H1 (cell line): ENCODE results near the gene BCL2L12. TPM values are rescaled to one million over a fixed set of nuclear protein-coding genes. Genes with fewer than 3 reads are reported as not detected.

Experiments
- BACH1 ChIP-seq: IDR thresholded peaks from 2 replicates; pipeline ENCODE4 v1.6.1; 2012; ENCODE audit warnings: low read length, improper control_type of control experiment
- CBX8 ChIP-seq: fragments of 300-800, 300-1000 bp; sonication (generic); IDR thresholded peaks from 2 replicates; pipeline ENCODE4 v1.7.1; 2016; ENCODE audit warnings: low read depth, low read length, borderline replicate concordance
- CEBPB ChIP-seq: IDR thresholded peaks from 2 replicates; pipeline ENCODE4 v1.6.1; 2012; ENCODE audit warnings: low read depth, low read length
- CTBP2 ChIP-seq: IDR thresholded peaks from 2 replicates; pipeline ENCODE4 v1.7.0; 2011; ENCODE audit warnings: borderline replicate concordance, mild to moderate bottlenecking, moderate library complexity, mixed read lengths, low read length; ENCODE audit not compliant: insufficient read depth, insufficient read length
- EGR1 ChIP-seq: IDR thresholded peaks from 2 replicates; pipeline ENCODE4 v1.6.1; 2011; ENCODE audit warnings: low read depth, low read length, borderline replicate concordance
- HDAC2 ChIP-seq, 2 experiments: fragments of 300-600 bp in 1 of 2; sonication (generic) in 1 of 2; IDR thresholded peaks; 2 replicates each; pipeline ENCODE4 v1.6.1; 2011 to 2012; ENCODE audit warnings: low read depth in 2 of 2, low read length in 2 of 2, mild to moderate bottlenecking in 2 of 2, moderate library complexity in 2 of 2, borderline replicate concordance in 1 of 2, inconsistent platforms in 1 of 2
- HDAC6 ChIP-seq: IDR thresholded peaks from one replicate; pipeline ENCODE4 v1.7.1; 2012; ENCODE audit warnings: low read depth, mild to moderate bottlenecking, inconsistent platforms, low read length, moderate library complexity
- JUN ChIP-seq: IDR thresholded peaks from 2 replicates; pipeline ENCODE4 v1.6.1; 2011; ENCODE audit warnings: low read depth, mild to moderate bottlenecking, improper control_type of control experiment, low read length
- JUND ChIP-seq: IDR thresholded peaks from 2 replicates; pipeline ENCODE4 v1.6.1; 2011; ENCODE audit warnings: mild to moderate bottlenecking, improper control_type of control experiment, low read length
- KDM1A ChIP-seq: fragments of 200-600, 300-600 bp; sonication (generic); IDR thresholded peaks from 2 replicates; pipeline ENCODE4 v1.7.1; 2016; ENCODE audit warnings: mild to moderate bottlenecking, low read length, borderline replicate concordance
- KDM4A ChIP-seq: IDR thresholded peaks from one replicate; pipeline ENCODE4 v1.7.1; 2012; ENCODE audit warnings: low read depth, mild to moderate bottlenecking, moderate library complexity, low read length, inconsistent platforms; ENCODE audit not compliant: severe bottlenecking
- MAFK ChIP-seq: IDR thresholded peaks from 2 replicates; pipeline ENCODE4 v1.6.1; 2012; ENCODE audit warnings: low read depth, mild to moderate bottlenecking, improper control_type of control experiment, low read length
- POLR2AphosphoS5 ChIP-seq: IDR thresholded peaks from 2 replicates; pipeline ENCODE4 v1.6.1; 2011; ENCODE audit warnings: low read depth, low read length
- RNF2 ChIP-seq: fragments of 200-900, 300-1000 bp; sonication (generic); IDR thresholded peaks from 2 replicates; pipeline ENCODE4 v1.7.1; 2016; ENCODE audit warnings: borderline replicate concordance, low read depth, mild to moderate bottlenecking, antibody characterized with exemption, low read length; ENCODE audit not compliant: poor library complexity, severe bottlenecking; ENCODE audit errors: missing control alignments
- SIN3A ChIP-seq, 2 experiments: IDR thresholded peaks in 1 of 2; conservative IDR thresholded peaks in 1 of 2; 2 replicates each; pipeline ENCODE4 v1.6.1; 2011 to 2012; ENCODE audit warnings: low read length in 2 of 2, improper control_type of control experiment in 1 of 2, low read depth in 1 of 2, mild to moderate bottlenecking in 1 of 2
- SIX5 ChIP-seq: IDR thresholded peaks from 2 replicates; pipeline ENCODE4 v1.6.1; 2011; ENCODE audit warnings: mild to moderate bottlenecking, low read depth, low read length
- SP1 ChIP-seq: IDR thresholded peaks from 2 replicates; pipeline ENCODE4 v1.6.1; 2011; ENCODE audit warnings: low read depth, low read length
- SP4 ChIP-seq: IDR thresholded peaks from 2 replicates; pipeline ENCODE4 v1.6.1; 2012; ENCODE audit warnings: low read length, inconsistent platforms
- SRF ChIP-seq: IDR thresholded peaks from 2 replicates; pipeline ENCODE4 v1.6.1; 2011; ENCODE audit warnings: mild to moderate bottlenecking, low read depth, low read length, moderate library complexity
- TAF1 ChIP-seq: IDR thresholded peaks from 2 replicates; pipeline ENCODE4 v1.6.1; 2011; ENCODE audit warnings: mild to moderate bottlenecking, low read depth, low read length
- TCF12 ChIP-seq: IDR thresholded peaks from 2 replicates; pipeline ENCODE4 v1.6.1; 2011; ENCODE audit warnings: low read depth, mild to moderate bottlenecking, low read length
- YY1 ChIP-seq: IDR thresholded peaks from 2 replicates; pipeline ENCODE4 v1.6.1; 2011; ENCODE audit warnings: low read depth, mild to moderate bottlenecking, low read length
- polyA plus RNA-seq, 7 experiments: library from polyadenylated mRNA; depleted of rRNA in 3 of 7; stranded (reverse) in 5 of 7; unstranded in 2 of 7; fragments of >200 nt in 5 of 7; fragments of 200-250 nt in 2 of 7; gene quantifications; 1 replicate in 5 of 7; 2 replicates in 1 of 7; 4 replicates in 1 of 7; pipeline versions ENCODE4 v1.2.1 to v1.2.3, GENCODE V29; 2011 to 2013; ENCODE audit warnings: missing spikeins in 2 of 7, mixed read lengths in 2 of 7
- total RNA-seq: library from RNA; stranded (reverse); fragmentation: NEBNext Ultra II Directional; extraction: Animal tissue kit (Norgen Biotek cat#: 25700); gene quantifications from 2 replicates; pipeline ENCODE4 v1.2.1, GENCODE V29; 2021
- TF ChIP-seq, protein P1 (sequence below): IDR thresholded peaks from 2 replicates; pipeline ENCODE4 v1.6.1; 2012; ENCODE audit warnings: low read length, inconsistent platforms

Gene BCL2L12
- total and polyA plus RNA-seq, 2 of the 8 experiments (the other 6 are each of a cell fraction or from before 2014, with no cell fraction given): 126 to 209 TPM

DNA sequence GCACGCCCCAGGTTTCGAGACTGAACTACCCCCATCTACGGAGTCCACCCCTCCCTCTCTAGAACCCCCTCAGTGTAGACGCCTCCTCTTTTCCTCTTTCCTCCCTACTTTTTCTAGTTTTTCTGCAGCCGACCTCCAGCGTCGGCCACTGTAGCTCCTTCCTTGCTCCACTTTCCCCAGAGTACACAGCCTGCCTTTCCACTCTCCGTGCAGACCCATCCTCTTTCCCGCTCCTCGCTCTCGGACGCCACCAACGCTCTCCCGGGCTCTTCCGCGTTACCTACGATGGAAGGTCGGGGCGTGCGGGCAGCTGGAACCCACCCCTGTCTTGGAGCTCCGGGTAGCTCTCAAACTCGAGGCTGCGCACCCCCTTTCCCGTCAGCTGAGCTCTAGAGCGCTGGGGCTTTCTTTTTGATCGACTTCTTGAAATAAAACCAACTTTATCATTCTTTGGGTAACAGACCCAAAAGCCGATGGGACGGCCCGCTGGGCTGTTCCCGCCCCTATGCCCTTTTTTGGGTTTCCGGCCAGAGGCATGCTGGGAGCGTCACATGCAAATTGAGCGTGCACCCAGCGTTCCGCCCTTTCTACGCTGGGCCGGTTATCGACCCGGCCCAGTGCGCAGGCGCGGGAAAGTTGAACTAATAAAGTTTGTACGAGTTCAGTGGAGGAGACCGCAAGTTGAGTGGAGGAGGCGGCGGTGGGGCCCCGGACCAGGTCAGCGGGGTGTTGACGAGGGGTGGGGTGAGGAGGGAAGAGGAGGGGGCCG is at the start of gene BCL2L12, which contains the start of gene IRF3 (continued):
- TF ChIP-seq KDM1A (no peak), TCF12 (no peak), POLR2AphosphoS5 (no peak), SIN3A (conservative IDR thresholded peaks at IDR 0.05 in 1 of 2, IDR thresholded peaks at IDR 0.05 in 1 of 2; ENCODE audit: low read depth in 1 of 2, low read length in 2 of 2) (peak in 1 of 2 experiments; percentile 48; a peak in 1 of 4 replicates), KDM4A (peak; percentile 12), SIX5 (no peak), JUND (no peak; the same call in 1 of the 2 replicates), RNF2 (no peak), HDAC2 (IDR thresholded peaks at IDR 0.05; ENCODE audit: borderline replicate concordance in 1 of 2, low read depth in 2 of 2, low read length in 2 of 2) (no peak), MAFK (no peak), CBX8 (no peak), BACH1 (no peak), YY1 (no peak), EGR1 (no peak), HDAC6 (no peak), CEBPB (no peak), JUN (no peak), SP4 (peak; percentile 78; the same call in 1 of the 2 replicates), CTBP2 (no peak), TAF1 (peak; percentile 43; the same call in 1 of the 2 replicates), SRF (peak; percentile 100), SP1 (0 out of 2 replicates have a peak, but pooled peaks have one; percentile 36)
- TF ChIP-seq, protein P1, sequence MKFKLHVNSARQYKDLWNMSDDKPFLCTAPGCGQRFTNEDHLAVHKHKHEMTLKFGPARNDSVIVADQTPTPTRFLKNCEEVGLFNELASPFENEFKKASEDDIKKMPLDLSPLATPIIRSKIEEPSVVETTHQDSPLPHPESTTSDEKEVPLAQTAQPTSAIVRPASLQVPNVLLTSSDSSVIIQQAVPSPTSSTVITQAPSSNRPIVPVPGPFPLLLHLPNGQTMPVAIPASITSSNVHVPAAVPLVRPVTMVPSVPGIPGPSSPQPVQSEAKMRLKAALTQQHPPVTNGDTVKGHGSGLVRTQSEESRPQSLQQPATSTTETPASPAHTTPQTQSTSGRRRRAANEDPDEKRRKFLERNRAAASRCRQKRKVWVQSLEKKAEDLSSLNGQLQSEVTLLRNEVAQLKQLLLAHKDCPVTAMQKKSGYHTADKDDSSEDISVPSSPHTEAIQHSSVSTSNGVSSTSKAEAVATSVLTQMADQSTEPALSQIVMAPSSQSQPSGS: 0 out of 2 replicates have a peak, but pooled peaks have one; percentile 34
